ENCODE results near the gene ACP6. TPM values are rescaled to one million over a fixed set of nuclear protein-coding genes. Genes with fewer than 3 reads are reported as not detected.

ACP6 gene
- total and polyA plus RNA-seq, 12 donors, result 7.4 to 32.6 (median 20.6) TPM

GRCh38 chr1:147625362-147625995 lies 44.8 kb downstream of the ACP6 start:
- H3K9me3 ChIP-seq (replicated peaks in 1 of 3), result no peaks in the 10 kb centered on the region
- peaks cover 0 to 24% of the 10 kb centered on the region in 2 donors for H3K36me3 ChIP-seq (replicated peaks in 1 of 2)
- TF ChIP-seq CTCF (IDR thresholded peaks at IDR 0.05) (no peak), POLR2A (IDR thresholded peaks at IDR 0.05) (no peak)
- no peaks in the 10 kb centered on the region for H3K27me3 ChIP-seq
- peaks cover 5 to 10% of the 10 kb centered on the region in 2 donors for H3K4me1 ChIP-seq (replicated peaks in 1 of 2)
- WGBS, 4 donors, result 33 to 49% (median 44%) methylated on average over 7 of the region's 7 CpGs
- no peak overlapping the region for H3K27ac ChIP-seq
- DNase-seq, result no peak
- H3K4me3 ChIP-seq, result no peak overlapping the region
- intact Hi-C loops (cut with DNase I), result loop anchor here (5.0 kb wide), 1 partner anchor 128 kb away; no protein-coding TSS in a partner anchor

- no peak for DNase-seq
- no peak overlapping the region for H3K4me3 ChIP-seq
- no peaks in the 10 kb centered on the region for H3K27me3 ChIP-seq
- intact Hi-C loops (cut with DNase I), result no loop called here
- no peak overlapping the region for H3K27ac ChIP-seq
- no peaks in the 10 kb centered on the region for H3K9me3 ChIP-seq (replicated peaks in 1 of 3)
- H3K4me1 ChIP-seq (replicated peaks in 1 of 2), result peaks cover 0 to 3% of the 10 kb centered on the region in 2 donors
- H3K36me3 ChIP-seq (replicated peaks in 1 of 2), result peaks cover 0 to 34% of the 10 kb centered on the region in 2 donors
- 90 to 98% (median 96%) methylated on average over 2 to 8 of the region's 8 CpGs for WGBS, 4 donors
- TF ChIP-seq POLR2A (IDR thresholded peaks at IDR 0.05), result no peak
Measured at GRCh38 chr1:147624529-147624928, 45.8 kb downstream of the ACP6 start.

DNA sequence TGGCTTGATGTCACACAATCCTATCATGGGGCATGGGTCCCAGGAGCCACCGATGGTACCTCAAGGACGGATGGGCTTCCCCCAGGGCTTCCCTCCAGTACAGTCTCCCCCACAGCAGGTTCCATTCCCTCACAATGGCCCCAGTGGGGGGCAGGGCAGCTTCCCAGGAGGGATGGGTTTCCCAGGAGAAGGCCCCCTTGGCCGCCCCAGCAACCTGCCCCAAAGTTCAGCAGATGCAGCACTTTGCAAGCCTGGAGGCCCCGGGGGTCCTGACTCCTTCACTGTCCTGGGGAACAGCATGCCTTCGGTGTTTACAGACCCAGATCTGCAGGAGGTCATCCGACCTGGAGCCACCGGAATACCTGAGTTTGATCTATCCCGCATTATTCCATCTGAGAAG lies 46.3 kb downstream of the ACP6 start:
- H3K27me3 ChIP-seq, result no peaks in the 10 kb centered on the region
- intact Hi-C loops (cut with DNase I), result no loop called here
- H3K4me1 ChIP-seq (replicated peaks in 1 of 2), result peaks cover 0 to 3% of the 10 kb centered on the region in 2 donors
- no peak for TF ChIP-seq CTCF (IDR thresholded peaks at IDR 0.05)
- no peak for TF ChIP-seq POLR2A (IDR thresholded peaks at IDR 0.05)
- no peak overlapping the region for H3K4me3 ChIP-seq
- H3K36me3 ChIP-seq (replicated peaks in 1 of 2), result peaks cover 0 to 39% of the 10 kb centered on the region in 2 donors
- WGBS, 4 donors, result 83 to 94% (median 94%) methylated on average over 4 to 8 of the region's 8 CpGs
- H3K9me3 ChIP-seq (replicated peaks in 1 of 3), result no peaks in the 10 kb centered on the region
- no peak overlapping the region for H3K27ac ChIP-seq
- no peak for DNase-seq

GRCh38 chr1:147622731-147623130 lies 47.6 kb downstream of the ACP6 start:
- no peaks in the 10 kb centered on the region for H3K27me3 ChIP-seq
- DNase-seq, result no peak
- peaks cover 0 to 52% of the 10 kb centered on the region in 2 donors for H3K36me3 ChIP-seq (replicated peaks in 1 of 2)
- WGBS, 4 donors, result 79 to 94% (median 87%) methylated on average over 2 of the region's 2 CpGs
- peaks cover 0 to 3% of the 10 kb centered on the region in 2 donors for H3K4me1 ChIP-seq (replicated peaks in 1 of 2)
- intact Hi-C loops (cut with DNase I), result no loop called here
- H3K27ac ChIP-seq, result no peak overlapping the region
- H3K9me3 ChIP-seq (replicated peaks in 1 of 3), result no peaks in the 10 kb centered on the region
- H3K4me3 ChIP-seq, result no peak overlapping the region
- TF ChIP-seq POLR2A (IDR thresholded peaks at IDR 0.05) (no peak), CTCF (IDR thresholded peaks at IDR 0.05) (no peak)

- TF ChIP-seq CTCF (IDR thresholded peaks at IDR 0.05) (no peak), POLR2A (IDR thresholded peaks at IDR 0.05) (no peak)
- Histone ChIP-seq H3K36me3 (replicated peaks in 1 of 2) (peaks cover 0 to 61% of the 10 kb centered on the region in 2 donors), H3K9me3 (replicated peaks in 1 of 3) (no peaks in the 10 kb centered on the region), H3K4me1 (replicated peaks in 1 of 2) (no peaks in the 10 kb centered on the region), H3K27ac (no peak overlapping the region), H3K27me3 (no peaks in the 10 kb centered on the region), H3K4me3 (no peak overlapping the region)
- intact Hi-C loops (cut with DNase I), result no loop called here
- WGBS, 4 donors, result 75 to 98% (median 82%) methylated on average over 8 to 12 of the region's 12 CpGs
- no peak for DNase-seq
Measured at GRCh38 chr1:147620543-147620942, 49.8 kb downstream of the ACP6 start.
